PC-3 (cell line): Measurements from ENCODE around the gene LRFN3. TPM values are rescaled to one million over a fixed set of nuclear protein-coding genes. Genes with fewer than 3 reads are reported as not detected.

Experiments
- ATAC-seq: fragments of 200-7000 bp; cut with Tn5 transposase; 2 replicates; pipeline ENCODE4 v1.9.1; 2020; ENCODE audit warnings: mild to moderate bottlenecking, moderate library complexity
- BruUV-seq: library from RNA; stranded (reverse); fragments of 400-500 nt; replicated peaks from 2 replicates; lab custom pipeline; 2021; lab: Mats Ljungman, UMichigan
- CTCF ChIA-PET: fragments of 300-600 bp; sonication (Branson Sonifier 250); formaldehyde crosslinking; loops from one replicate; lab custom pipeline; 2022; ENCODE audit warnings: antibody characterized with exemption; lab: Charles Lee
- POLR2A ChIA-PET: fragments of 300-600 bp; sonication (Branson Sonifier 250); formaldehyde crosslinking; loops from one replicate; lab custom pipeline; 2022; ENCODE audit warnings: antibody characterized with exemption; ENCODE audit not compliant: unreplicated experiment; lab: Charles Lee
- DNase-seq: peaks from one replicate; pipeline ENCODE4 v3.0.0-alpha.2; 2015
- H2AFZ ChIP-seq: fragments of 300-600 bp; sonication (generic); 2 replicates; pipeline ENCODE4 v1.6.0; 2016; ENCODE audit warnings: antibody characterized with exemption, low read length
- H3F3A ChIP-seq: fragments of 300-600 bp; sonication (generic); one replicate; pipeline ENCODE4 v1.6.0; 2017; ENCODE audit warnings: antibody characterized with exemption, low read length, control low read depth, mild to moderate bottlenecking; ENCODE audit not compliant: unreplicated experiment
- H3K27ac ChIP-seq: fragments of 300-600 bp; sonication (generic); 2 replicates; pipeline ENCODE4 v1.5.1; 2016; ENCODE audit warnings: mild to moderate bottlenecking, low read length
- H3K27me3 ChIP-seq: fragments of 300-600 bp; sonication (generic); 2 replicates; pipeline ENCODE4 v1.6.1; 2016; ENCODE audit warnings: low read length, mixed read lengths
- H3K36me3 ChIP-seq: fragments of 300-600 bp; sonication (generic); 2 replicates; pipeline ENCODE4 v1.6.1; 2016; ENCODE audit warnings: low read depth, mixed run types, low read length, mixed read lengths
- H3K4me1 ChIP-seq: fragments of 300-600 bp; sonication (generic); 2 replicates; pipeline ENCODE4 v1.5.1; 2016; ENCODE audit warnings: low read length; ENCODE audit not compliant: insufficient read depth
- H3K4me2 ChIP-seq: fragments of 300-600 bp; sonication (generic); 2 replicates; pipeline ENCODE4 v1.6.0; 2016; ENCODE audit warnings: low read length
- H3K4me3 ChIP-seq: fragments of 300-600 bp; sonication (generic); 2 replicates; pipeline ENCODE4 v1.5.1; 2016; ENCODE audit warnings: mild to moderate bottlenecking, low read length, mixed read lengths
- H3K79me2 ChIP-seq: fragments of 300-600 bp; sonication (generic); 2 replicates; pipeline ENCODE4 v1.6.1; 2017; ENCODE audit warnings: low read length, mixed read lengths
- H3K9ac ChIP-seq: fragments of 300-600 bp; sonication (generic); 2 replicates; pipeline ENCODE4 v1.6.0; 2016; ENCODE audit warnings: mild to moderate bottlenecking, low read length
- H3K9me2 ChIP-seq: fragments of 300-600 bp; sonication (generic); replicated peaks from 2 replicates; pipeline ENCODE4 v1.6.1; 2016; ENCODE audit warnings: mixed run types, low read length, mixed read lengths
- H3K9me3 ChIP-seq: fragments of 300-600 bp; sonication (generic); 2 replicates; pipeline ENCODE4 v1.6.1; 2016; ENCODE audit warnings: low read length, mixed read lengths
- H4K20me1 ChIP-seq: fragments of 300-600 bp; sonication (generic); 2 replicates; pipeline ENCODE4 v1.6.1; 2016; ENCODE audit warnings: low read length, mixed read lengths
- CTCF ChIP-seq: fragments of 300-600 bp; sonication (generic); conservative IDR thresholded peaks from 2 replicates; pipeline ENCODE4 v1.5.1; 2017; ENCODE audit warnings: antibody characterized with exemption, low read depth, mild to moderate bottlenecking, low read length
- EZH2 ChIP-seq: fragments of 300-600 bp; sonication (generic); IDR thresholded peaks from one replicate; pipeline ENCODE4 v1.6.1; 2017; ENCODE audit warnings: antibody characterized with exemption, mild to moderate bottlenecking, low read length; ENCODE audit not compliant: unreplicated experiment
- EZH2phosphoT487 ChIP-seq: fragments of 300-600 bp; sonication (generic); IDR thresholded peaks from 2 replicates; pipeline ENCODE4 v1.6.1; 2018; ENCODE audit warnings: mild to moderate bottlenecking, antibody characterized with exemption, low read length, borderline replicate concordance
- intact Hi-C: fragments of 100-400 bp; cut with micrococcal nuclease; formaldehyde crosslinking; loops from 2 replicates; pipeline ENCODE4 v1.9.0; 2023
- total RNA-seq: library from RNA; depleted of rRNA; stranded (reverse); fragments of >200 nt; gene quantifications from 2 replicates; pipeline ENCODE4 v1.2.3, GENCODE V29; 2014

The LRFN3 gene
- total RNA-seq, 1 experiment from 2014 or later, result 4.1 TPM

GRCh38 chr19:35963514-35963913 is 27.3 kb downstream of the LRFN3 start:
- CTCF ChIA-PET, result no interaction called here
- no TSS peak for BruUV-seq
- ATAC-seq (no peak), DNase-seq (peak; percentile 28)
- Histone ChIP-seq H3K9ac (no peak overlapping the region), H3K36me3 (no peaks in the 10 kb centered on the region), H3K9me2 (no peaks in the 10 kb centered on the region), H3K79me2 (no peaks in the 10 kb centered on the region), H3K27me3 (peaks cover 4% of the 10 kb centered on the region; the same call in 1 of the 2 replicates), H3K27ac (no peak overlapping the region), H3K4me2 (no peak overlapping the region), H4K20me1 (no peaks in the 10 kb centered on the region), H3K4me3 (no peak overlapping the region), H2AFZ (no peak overlapping the region), H3K9me3 (no peaks in the 10 kb centered on the region), H3K4me1 (no peaks in the 10 kb centered on the region), H3F3A (no peaks in the 10 kb centered on the region)
- intact Hi-C loops, result no loop called here
- POLR2A ChIA-PET, result no interaction called here
- TF ChIP-seq EZH2phosphoT487, result no peak
- TF ChIP-seq EZH2, result no peak
- no peak for TF ChIP-seq CTCF

- intact Hi-C loops, result no loop called here
- POLR2A ChIA-PET, result no interaction called here
Observed at GRCh38 chr19:35966771-35967170, 30.6 kb downstream of the LRFN3 start.

GRCh38 chr19:35973487-35973886 is 37.3 kb downstream of the LRFN3 start:
- no TSS peak for BruUV-seq
- no peak for ATAC-seq
- Histone ChIP-seq H3K4me1 (no peaks in the 10 kb centered on the region), H3K27ac (no peak overlapping the region), H4K20me1 (no peaks in the 10 kb centered on the region), H3K9ac (no peak overlapping the region), H3K4me3 (no peak overlapping the region), H3K9me3 (no peaks in the 10 kb centered on the region), H3K79me2 (no peaks in the 10 kb centered on the region), H3K9me2 (no peaks in the 10 kb centered on the region), H3K27me3 (no peaks in the 10 kb centered on the region), H3K4me2 (no peak overlapping the region), H3F3A (no peaks in the 10 kb centered on the region), H3K36me3 (no peaks in the 10 kb centered on the region), H2AFZ (no peak overlapping the region)
- ChIA-PET POLR2A (no interaction called here), CTCF (no interaction called here)
- intact Hi-C loops, result no loop called here
- TF ChIP-seq EZH2 (no peak), EZH2phosphoT487 (no peak), CTCF (no peak)
- DNase-seq, result no peak

More at GRCh38 chr19:35966771-35967170, 30.6 kb downstream of the LRFN3 start:
- no peak for ATAC-seq
- no peaks in the 10 kb centered on the region for H3K27me3 ChIP-seq
- no peaks in the 10 kb centered on the region for H4K20me1 ChIP-seq
- no peak overlapping the region for H3K27ac ChIP-seq
- TF ChIP-seq CTCF (no peak), EZH2phosphoT487 (no peak)
- no peaks in the 10 kb centered on the region for H3K9me2 ChIP-seq
- DNase-seq, result no peak
- H3K9me3 ChIP-seq, result no peaks in the 10 kb centered on the region
- no peaks in the 10 kb centered on the region for H3K36me3 ChIP-seq
- CTCF ChIA-PET, result no interaction called here
- no peaks in the 10 kb centered on the region for H3F3A ChIP-seq
- no TSS peak for BruUV-seq
- H3K4me3 ChIP-seq, result no peak overlapping the region
- H3K9ac ChIP-seq, result no peak overlapping the region
- no peak overlapping the region for H3K4me2 ChIP-seq
- H2AFZ ChIP-seq, result no peak overlapping the region
- H3K4me1 ChIP-seq, result no peaks in the 10 kb centered on the region
- H3K79me2 ChIP-seq, result no peaks in the 10 kb centered on the region
